Stimulated activated CD8-positive, alpha-beta memory T cell treated with anti-CD3 and anti-CD28 coated beads, Interleukin-4, amount 100 ng/mL, for 1 hour (primary cell): ENCODE results near the gene PLIN1.

Experiments used
- DNase-seq, 2 donors: peaks; one replicate each; pipeline ENCODE4 v3.0.0-alpha.2; 2020; ENCODE audit warnings: low read depth in 2 of 2, low spot score in 1 of 2

The PLIN1 gene

DNA sequence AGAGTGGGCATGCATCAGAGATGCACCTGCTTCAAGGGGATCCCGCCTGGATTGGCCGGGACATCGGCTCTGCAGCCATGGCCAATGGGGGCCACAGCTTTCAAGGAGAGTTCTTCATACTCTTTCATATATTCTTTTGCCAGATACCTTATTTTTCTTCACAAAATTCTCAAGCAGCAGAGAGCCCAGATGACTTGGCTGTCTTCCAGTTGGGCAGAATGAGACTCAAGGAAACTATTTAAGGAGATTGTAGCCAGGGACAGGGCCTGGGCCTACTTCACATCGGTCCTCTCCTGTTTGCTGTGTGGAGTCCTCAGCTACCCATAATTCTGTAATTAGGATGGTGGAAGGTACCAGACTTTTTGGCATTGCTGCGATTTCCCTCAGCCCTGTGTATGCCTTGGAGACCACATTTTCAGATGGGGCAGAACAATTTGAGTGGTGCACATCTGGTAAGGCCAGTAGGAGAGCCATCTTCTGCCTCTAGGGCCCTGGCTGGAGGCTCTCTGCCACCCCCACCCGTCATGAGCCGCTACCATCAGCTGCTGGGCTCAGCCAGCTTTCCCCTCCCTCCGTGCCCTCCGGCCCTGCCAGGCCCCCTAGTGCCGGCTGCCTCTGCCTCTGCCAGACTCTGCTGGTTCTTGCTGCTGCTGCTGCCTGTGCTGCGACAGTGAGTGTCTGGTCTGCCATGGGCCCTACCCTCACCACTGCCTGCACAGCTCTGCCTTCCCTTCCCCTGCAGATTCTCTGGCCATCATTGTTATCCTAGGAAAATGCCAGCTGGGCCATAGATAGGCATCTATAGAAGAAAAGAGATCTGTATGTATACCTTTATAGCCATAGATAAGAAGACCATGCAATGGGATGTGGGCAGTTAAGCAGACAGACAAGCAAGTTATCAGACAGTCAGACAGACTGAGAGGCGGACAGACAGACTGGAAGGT lies 6.7 kb downstream of the PLIN1 start:
- DNase-seq, result no peak

DNA sequence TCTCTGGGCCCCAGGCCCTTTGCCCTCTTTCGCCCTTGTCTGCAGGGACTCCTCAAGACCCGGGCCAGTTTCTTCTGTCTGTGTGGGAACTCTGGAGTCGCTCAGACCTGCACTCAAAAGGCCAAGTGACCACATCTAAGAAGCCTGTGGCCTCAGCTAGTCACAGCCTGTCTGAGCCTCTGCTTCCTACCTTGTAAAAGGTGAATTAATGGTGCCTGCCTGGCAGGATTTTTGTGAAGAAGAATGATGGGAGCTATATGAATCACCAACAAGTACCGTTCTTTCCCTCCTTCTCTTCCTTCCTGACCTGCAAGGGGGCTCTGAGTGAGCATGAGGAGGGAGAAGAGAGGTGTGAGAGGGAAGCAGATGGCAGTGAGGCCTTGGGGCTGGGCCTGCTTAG lies 7.5 kb downstream of the PLIN1 start:
- DNase-seq, result no peak

DNA sequence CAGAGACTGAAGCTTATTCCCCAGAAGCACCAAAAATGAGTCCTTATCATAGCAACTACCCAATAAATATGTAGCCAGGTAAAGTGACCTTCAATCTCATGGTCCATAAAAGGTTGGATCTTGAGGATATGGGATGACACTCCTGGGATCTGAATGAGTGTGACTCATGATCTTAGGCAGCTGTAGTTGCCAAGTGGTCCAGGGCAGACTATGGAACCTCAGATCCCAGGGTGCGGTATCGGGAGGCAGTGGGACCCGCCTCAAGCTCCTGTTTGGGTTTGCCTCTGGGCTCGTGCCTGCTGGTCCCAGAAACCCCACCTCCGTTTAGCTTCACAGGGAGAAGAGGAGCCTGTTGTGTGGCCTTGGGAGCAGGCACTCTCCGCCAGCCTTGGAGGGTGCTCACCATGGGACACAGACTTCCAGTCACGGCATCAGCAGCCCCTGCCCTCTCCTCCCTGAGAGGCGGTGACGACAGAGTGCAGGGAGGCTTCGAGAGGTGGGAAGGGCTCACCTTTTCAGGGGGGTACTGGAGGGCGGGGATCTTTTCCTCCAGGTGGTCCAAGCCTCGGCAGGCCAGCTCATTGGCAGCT lies 8.1 kb downstream of the PLIN1 start:
- DNase-seq, result no peak

DNA sequence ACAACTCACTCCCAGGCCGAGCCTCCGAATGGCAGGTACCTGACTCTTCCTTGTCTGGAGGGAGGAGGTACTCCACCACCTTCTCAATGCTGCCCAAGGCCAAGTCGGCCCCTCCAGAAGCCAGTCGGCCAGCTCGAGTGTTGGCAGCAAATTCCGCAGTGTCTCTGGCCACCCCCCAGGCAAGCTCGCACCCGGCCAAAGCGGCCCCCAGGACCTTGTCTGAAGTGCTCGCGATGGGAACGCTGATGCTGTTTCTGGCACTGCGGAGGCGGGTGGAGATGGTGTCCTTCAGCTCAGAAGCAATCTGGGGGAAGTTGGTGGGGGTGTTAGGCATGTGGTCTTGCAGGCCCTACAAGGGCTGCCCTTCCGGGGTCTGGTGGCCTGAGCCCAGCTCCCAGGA lies 9.2 kb downstream of the PLIN1 start:
- no peak for DNase-seq

DNA sequence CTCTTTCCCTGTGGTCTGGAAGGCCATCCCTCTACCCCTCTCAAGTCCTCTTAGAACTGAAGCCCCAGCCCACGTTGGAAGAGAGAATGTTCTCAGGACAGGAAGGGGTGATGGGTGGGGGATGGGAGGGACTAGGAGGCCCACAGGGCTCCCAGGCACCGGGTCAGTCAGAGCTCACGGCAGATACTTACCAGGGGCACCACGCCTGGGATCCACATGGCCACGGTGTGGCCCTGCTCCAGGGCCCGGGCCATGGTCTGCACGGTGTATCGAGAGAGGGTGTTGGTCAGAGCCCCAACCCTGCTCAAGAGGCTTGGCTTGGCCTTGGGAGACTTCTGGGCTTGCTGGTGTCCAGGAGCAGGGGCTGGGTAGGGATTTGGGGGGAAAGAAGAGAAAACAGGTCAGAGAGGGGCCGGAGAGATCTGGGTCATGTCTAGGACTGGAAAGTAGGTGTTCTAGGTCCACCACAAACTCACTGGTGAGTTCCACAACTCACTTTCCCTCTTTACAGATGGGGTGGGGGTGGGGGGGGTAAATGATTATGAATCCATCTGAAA lies 9.8 kb downstream of the PLIN1 start:
- no peak for DNase-seq

DNA sequence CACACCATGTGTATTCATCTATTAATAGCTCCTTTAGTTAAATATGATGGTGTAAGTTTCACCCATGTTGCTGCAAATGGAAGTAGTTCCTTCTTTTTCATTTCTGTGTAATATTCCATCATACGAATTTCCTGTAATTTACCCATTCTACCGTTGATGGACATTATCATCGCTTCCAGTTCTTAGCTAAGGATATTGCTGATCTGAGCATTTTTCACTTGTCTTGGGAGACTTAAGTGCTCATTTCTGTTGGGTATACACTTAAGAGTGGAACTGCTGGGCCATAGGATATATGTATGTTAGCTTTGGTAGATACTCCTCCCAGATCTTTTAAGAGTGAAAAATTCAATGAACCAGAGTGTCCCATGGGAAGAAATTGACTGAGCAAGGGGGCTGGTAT lies 11.0 kb downstream of the PLIN1 start:
- DNase-seq, result no peak

DNA sequence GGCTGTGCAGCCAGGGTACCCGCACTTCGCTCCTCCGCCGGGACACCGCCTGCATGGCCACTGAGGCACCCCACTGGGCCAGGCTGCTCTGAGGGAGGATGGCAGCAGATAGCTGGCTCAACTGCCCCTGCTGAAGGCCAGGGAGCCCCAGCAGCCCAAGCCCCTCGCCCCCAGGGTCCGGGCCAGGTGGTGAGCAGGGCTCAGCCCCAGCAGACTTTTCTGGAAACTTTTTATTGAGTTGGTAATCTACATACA lies 11.5 kb downstream of the PLIN1 start:
- DNase-seq, result no peak

DNA sequence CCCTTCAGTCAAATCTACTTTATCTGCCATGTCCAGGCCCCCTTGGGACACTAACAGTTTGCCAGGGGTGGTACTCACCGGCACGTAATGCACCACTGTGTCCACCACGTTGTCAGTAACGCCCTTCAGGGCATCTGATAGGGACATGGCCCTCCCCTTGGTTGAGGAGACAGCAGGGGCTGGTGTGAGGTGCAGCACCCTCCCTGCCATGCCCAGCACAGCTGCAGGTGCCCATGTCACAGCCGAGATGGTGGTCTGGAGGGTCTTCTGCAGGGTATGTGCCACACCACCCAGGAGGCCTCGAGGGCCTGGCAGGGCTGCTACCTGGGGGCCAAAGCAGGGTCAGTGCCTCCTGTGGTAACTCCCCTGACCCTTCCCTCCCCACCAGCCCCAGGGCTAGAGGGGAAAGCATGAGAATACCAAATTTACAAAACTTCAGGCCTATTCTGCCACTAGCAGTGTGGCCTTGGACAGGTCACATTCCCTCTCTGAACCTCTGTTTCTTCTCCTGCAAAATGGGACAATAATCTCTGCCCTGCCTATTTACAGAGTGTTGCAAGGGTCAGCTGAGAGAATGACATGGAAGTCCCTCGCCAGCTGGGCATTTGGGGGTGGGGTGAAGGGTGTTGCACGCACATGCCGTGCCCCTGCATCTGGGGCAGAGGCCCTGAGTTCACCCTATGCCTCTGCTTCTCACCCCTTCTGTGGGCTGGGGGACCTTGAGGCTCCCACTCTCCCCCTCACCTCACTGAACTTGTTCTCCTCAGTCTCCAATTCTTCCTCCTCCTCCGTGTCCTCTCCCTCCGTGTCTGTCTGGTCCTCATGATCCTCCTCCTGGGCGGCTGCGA lies 12.1 kb downstream of the PLIN1 start:
- DNase-seq, result no peak

DNA sequence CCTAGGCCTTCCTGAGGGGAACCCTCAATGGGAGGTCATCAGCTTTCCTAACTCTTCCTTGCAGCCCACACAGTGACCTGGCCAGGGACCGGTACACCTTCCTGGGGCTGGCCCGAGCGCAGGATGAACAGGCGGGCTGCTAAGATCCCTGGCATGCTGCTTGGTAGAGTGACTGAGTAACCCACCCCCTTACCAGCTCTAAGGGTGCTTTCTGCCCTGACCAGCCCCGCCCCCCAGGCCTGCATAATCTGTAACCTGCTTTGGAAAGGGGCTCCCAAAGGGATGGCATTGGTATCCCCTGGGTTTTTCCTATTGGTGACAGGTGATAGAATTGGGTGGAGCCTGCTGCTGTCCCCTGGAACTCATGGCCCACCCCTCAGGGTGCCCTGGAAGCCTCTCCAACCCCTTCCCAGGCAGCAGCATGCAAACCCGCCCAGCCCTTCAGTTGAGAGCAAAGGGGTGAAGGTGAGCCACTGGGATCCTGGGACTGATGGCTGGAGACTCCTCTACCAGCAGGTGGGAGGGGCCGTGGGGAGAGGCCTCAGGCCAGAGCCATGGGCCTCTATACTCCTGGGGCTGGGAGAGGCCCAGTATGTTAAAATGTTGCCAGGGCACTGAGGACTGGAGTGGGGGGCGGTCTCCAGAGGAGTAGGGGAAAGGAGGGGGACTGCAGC lies 12.8 kb downstream of the PLIN1 start:
- DNase-seq, result no peak

DNA sequence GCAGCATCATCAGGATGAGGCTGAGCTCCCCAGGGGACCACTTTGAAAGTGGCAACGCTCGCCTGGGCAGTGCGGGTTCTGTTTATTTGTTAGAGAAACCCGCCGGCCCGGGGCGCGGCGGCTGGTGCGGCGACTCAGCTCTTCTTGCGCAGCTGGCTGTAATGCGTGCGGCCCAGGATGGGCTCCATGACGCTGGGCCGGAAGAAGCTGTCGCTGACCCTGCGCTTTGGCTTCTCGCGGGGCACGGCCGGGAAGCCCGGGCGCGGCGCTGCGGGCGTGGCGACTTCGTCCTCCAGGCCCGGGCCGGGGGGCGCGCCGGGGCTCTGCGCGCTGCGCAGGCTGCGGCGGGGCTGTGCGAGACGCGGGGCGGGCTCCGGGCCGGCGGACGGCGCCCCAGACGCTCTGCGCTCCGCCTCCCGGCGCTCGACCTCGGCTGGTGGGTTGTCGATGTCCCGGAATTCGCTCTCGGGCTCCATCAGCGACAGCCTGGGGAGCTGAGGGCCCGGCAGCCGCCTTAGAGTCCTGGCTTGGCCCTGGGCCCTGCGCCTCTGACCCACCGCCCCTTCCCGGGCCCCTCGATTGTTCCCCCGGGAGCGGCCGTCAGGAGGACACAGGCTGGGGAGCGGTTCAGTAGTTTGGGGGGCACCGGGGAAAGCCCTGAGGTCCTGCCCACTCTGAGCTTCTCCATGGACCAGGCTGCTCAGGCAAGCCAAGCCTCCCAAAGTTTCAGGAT lies 13.6 kb downstream of the PLIN1 start:
- no peak for DNase-seq

DNA sequence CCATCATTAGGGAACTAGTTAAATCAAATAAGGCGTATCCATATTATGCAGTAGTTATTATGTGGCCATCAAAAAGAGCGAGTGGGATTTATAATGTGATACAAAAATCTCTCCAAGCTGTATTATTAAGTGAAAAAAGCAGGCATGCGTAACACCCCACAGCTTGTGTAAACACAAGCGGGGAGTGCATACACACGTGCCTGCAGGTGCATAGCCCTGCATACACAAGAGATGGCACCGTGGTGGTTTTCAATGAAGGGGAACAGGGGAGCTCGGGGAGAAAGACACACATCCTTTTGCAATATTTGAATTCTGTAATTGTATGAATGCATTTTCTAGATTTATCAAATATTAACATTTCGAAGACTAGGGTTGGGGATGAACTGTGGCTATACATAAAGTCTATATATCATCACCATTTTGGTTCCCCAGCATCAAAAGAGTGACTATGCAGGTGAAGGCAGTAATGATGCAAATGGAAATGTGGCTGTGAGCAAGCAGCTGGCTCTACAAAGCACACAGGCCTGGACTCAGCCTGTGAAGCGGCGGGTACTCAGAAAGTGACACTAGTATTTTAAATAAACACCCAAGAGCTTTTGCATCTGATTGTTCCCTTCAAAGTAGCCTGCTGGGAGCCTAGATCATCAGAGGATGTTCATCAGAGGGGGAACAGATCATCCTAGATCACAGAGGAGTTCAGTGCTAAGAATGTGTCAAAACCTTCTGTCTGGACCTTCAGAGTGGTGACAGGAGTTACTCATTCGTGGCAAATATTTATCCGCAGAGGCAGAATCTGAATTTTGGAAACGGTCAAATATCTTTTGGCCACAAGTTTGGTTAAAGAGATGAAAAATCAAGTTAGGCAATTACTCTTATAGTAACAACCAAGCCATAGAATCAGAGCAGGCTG lies 14.5 kb downstream of the PLIN1 start:
- no peak for DNase-seq

DNA sequence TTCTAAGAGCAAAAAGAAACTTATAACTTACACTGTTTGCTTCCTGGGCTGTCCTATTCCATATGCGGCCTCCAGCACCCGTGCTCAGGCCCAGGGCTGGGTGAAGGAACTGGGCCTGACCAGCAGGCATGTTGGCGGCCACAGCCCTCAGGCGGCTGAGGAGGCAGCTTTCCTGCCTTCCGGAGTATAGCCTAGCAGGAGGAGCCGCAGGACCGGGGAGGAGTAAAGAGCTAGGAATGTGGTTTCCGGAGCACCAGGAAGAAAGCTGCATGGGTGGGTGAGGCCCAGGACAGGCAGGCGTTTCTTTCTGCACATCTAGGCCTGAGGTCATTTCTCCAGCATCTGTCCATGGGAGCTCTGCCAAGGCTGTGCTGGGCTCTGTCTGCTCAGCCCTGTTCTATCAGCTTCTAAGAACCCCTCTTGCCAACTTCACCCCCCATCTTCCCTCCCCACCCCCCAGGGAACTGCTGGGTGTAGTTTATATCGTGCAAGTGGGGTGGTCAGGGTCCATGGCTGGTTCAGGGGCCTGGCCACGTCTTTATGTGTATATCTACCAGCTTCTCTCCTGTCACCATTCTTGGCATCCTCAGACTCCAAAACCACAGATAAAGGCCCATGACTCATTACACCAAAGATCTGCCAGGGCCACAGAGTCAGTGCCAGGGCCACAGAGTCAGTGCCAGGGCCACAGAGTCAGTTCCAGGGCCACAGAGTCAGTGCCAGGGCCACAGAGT lies 16.1 kb downstream of the PLIN1 start:
- no peak for DNase-seq

DNA sequence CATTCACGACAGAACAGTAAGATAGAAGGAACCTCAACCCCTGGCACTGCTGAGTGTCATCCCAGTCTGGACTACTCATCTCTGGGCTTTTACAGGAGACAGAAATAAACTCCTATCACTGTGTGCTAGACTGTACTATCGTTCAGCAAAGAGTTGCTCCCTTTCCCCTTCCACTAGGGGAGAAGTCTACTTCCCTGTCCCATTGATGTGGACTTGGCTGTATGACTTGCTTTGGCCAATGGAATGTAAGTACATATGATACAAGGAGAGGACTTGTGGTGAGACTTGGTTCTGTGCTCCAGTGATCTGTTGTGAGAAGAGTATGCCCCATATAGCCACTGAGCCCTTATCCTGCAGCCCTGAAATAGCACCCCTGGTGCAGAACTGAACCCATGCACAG lies 18.6 kb downstream of the PLIN1 start:
- no peak for DNase-seq

DNA sequence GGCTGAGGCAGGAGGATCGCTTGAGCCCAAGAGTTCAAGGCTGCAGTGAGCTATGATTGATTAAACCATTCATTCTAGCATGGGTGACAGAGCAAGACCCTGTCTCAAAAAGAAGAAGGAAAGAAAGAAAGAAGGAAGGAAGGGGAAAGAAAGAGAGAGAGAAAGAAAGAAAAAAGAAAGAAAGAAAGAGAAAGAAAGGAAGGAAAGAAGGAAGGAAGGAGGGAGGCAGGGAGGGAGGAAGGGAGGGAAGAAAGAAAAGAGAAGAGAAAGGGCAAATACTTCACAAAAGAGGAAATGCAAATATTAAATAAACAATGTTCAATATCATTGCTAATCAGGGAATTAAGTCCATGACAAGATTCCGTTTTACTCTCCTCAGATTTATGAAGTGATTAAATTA lies 19.9 kb downstream of the PLIN1 start:
- DNase-seq, result no peak

DNA sequence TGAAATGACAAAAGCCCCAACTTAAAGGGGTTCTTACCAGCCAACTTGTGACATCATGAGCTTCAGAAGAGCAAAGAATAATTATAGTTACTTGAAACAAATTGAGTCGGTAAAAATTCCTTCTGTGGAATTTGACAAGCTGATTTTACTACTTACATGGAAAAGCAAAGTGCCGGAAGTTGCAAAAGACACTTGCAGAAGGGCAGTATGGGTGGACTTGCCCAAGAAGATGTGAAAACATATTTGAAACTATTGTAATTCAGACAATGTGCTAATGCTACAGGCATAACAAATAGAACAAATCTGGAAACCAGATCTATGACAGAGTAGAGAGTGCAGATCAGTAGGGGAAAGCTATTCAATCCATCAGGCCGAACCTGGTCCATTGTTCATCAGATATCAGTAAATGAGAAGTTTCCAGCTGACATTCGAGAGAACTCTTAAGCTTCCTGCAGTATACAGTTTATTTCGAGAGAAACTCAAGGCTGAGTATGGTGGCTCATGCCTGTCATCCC lies 21.4 kb downstream of the PLIN1 start:
- no peak for DNase-seq

DNA sequence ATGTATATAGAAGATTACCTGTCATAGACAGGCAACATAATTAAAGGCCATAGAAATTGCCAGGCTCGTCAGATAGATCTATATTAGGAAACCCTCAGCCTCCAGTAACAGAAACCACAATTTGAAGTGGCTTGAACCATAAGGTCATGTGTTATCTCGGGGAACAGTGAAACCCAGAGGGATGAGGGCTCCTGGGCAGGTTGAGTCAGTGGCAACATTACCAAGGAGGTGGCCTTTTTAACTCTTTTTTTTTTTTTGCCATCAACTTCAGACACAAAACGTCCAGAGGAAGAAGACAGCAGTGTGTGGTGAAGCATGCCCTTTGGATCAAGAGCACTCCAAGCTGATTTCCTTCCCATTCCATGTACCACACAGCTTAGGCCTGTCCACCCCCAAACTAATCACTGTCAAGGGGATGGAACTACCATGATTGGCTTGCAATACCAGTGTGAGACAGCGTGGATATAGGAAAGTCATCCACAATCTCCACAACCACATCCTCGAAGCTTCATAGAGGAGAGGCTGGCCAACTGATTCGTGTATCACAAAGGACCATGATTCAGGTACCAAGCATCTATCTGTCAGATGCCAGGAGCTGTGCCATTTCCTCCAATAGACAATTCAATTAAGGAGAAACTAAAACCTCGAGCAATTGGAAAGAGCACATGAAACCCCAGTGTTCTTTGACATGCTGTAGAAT lies 22.9 kb downstream of the PLIN1 start:
- DNase-seq, result no peak

DNA sequence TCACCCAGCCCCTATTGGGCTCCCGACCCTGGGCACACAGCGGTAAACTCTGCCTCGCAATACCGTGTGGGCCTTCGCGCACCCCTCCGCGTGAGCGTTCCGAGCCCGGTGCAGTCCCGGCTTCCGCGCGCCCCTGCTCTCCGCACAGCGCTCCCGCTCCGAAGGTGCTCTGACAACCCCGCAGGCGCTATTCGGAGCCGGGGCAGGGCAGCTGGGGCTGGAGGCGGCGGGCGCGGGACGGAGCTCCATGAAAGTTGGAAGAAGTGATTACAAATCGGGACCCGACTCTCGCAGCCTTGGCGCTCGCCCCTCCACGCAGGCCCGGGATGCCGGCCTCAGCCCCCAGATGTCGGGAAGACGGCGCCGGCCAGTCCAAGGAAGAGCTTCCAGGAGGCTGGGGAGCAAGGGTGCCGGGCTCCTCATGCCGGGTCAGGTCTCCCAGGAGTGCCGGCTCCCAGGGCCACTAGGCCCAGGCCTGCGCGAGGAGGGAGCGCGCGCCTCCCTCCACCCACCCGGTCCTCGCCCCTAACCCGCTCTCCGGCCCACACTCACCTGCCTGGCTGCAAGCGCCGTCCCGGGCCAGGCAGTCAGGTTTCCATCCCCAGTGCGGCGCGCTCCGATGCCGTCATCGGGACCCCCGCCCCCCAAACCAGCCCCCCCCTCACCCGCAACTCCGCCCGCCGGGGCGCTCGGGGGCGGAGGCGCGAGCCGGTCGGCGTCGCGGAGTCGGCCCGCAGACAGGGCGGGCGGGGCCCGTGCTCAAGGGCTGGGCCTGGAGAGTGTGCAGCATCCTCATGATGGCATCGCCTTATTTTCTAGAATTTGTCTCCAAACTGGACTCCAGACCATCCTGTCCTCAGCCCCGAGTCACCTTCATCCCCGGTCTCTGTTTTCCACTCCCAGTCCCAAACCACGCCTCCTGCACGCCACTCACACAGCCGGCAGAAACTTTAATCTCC lies 24.0 kb downstream of the PLIN1 start, which contains the start of gene KIF7:
TSS of gene KIF7 (minus strand) at position 621 of the 959 bp plus-strand sequence. CDS start 2,537 bp downstream, outside the sequence.
- DNase-seq, result no peak
